Right kidney (tissue), 9 donors: ENCODE measurements around the gene HYKK.
A peak's percentile ranks its signal among the peaks of the same experiment; 100 is the strongest.
"Not testable (repeated sequence)": the region's sequence is repeated elsewhere in the genome, so short reads cannot be mapped to it uniquely, and the experiment has no call there.

Source experiments
- DNase-seq: peaks from one replicate; pipeline ENCODE4 v3.0.0-alpha.2; 2016
- long read RNA-seq, 8 donors: transcript quantifications; one replicate each; lab custom pipeline, GENCODE V29; 2026

Gene HYKK
- long read RNA-seq, donor 1, partial matches to known transcripts, result 0 of 4 reads
- long read RNA-seq, donor 1, other reads (novel, unspliced or antisense), result 0 of 4 reads
- long read RNA-seq, donor 2, partial matches to known transcripts, result 0 of 3 reads
- long read RNA-seq, donor 2, other reads (novel, unspliced or antisense), result 0 of 3 reads
- long read RNA-seq, donor 3, partial matches to known transcripts, result 0 of 1 reads
- long read RNA-seq, donor 3, other reads (novel, unspliced or antisense), result 0 of 1 reads
- long read RNA-seq, donor 4, partial matches to known transcripts, result 0 of 3 reads
- long read RNA-seq, donor 4, other reads (novel, unspliced or antisense), result 0 of 3 reads
- long read RNA-seq, donor 5, partial matches to known transcripts, result 0 of 4 reads
- long read RNA-seq, donor 5, other reads (novel, unspliced or antisense), result 0 of 4 reads
- long read RNA-seq, donor 6, partial matches to known transcripts, result 0 of 3 reads
- long read RNA-seq, donor 6, other reads (novel, unspliced or antisense), result 0 of 3 reads
- long read RNA-seq, donor 7, result 0 reads
- long read RNA-seq, donor 8, partial matches to known transcripts, result 0 of 2 reads
- long read RNA-seq, donor 8, other reads (novel, unspliced or antisense), result 0 of 2 reads

- peak; percentile 91 for DNase-seq
Measured at GRCh38 chr15:78506971-78507830, at the start of gene HYKK. HYKK (plus strand) TSS chr15:78507577; CDS start chr15:78513089, 5,512 bp downstream.

GRCh38 chr15:78460737-78461136 is 46.6 kb upstream of the HYKK start:
- no peak for DNase-seq

- DNase-seq, result no peak
Measured at GRCh38 chr15:78461171-78461888, 46.0 kb upstream of the HYKK start.

- DNase-seq, result no peak
Measured at GRCh38 chr15:78469031-78469430, 38.3 kb upstream of the HYKK start.

GRCh38 chr15:78477295-78477694 is 30.1 kb upstream of the HYKK start:
- no peak for DNase-seq

GRCh38 chr15:78479650-78480049 is 27.7 kb upstream of the HYKK start:
- DNase-seq, result no peak

GRCh38 chr15:78481917-78482316 is 25.5 kb upstream of the HYKK start:
- DNase-seq, result no peak

- no peak for DNase-seq
Measured at GRCh38 chr15:78492872-78493271, 14.5 kb upstream of the HYKK start.

GRCh38 chr15:78501857-78502256 is 5.5 kb upstream of the HYKK start:
- no peak for DNase-seq

- DNase-seq, result no peak
Measured at GRCh38 chr15:78502641-78503040, 4.7 kb upstream of the HYKK start.

- DNase-seq, result no peak
Measured at GRCh38 chr15:78507831-78508160, 419 bp downstream of the HYKK start.

- no peak for DNase-seq
Measured at GRCh38 chr15:78508272-78508671, 895 bp downstream of the HYKK start.

- no peak for DNase-seq
Measured at GRCh38 chr15:78509726-78510312, 2.4 kb downstream of the HYKK start.

GRCh38 chr15:78520035-78520434 is 12.7 kb downstream of the HYKK start:
- DNase-seq, result not testable (repeated sequence)

- DNase-seq, result no peak
Measured at GRCh38 chr15:78524230-78524629, 16.9 kb downstream of the HYKK start.

- no peak for DNase-seq
Measured at GRCh38 chr15:78527325-78527724, 19.9 kb downstream of the HYKK start.

- DNase-seq, result no peak
Measured at GRCh38 chr15:78533331-78533730, 26.0 kb downstream of the HYKK start.

GRCh38 chr15:78536134-78536533 is 28.8 kb downstream of the HYKK start:
- DNase-seq, result no peak

GRCh38 chr15:78537266-78537905 is 30.0 kb downstream of the HYKK start:
- no peak for DNase-seq

GRCh38 chr15:78538358-78538757 is 31.0 kb downstream of the HYKK start:
- no peak for DNase-seq

- DNase-seq, result not testable (repeated sequence)
Measured at GRCh38 chr15:78539464-78540140, 32.2 kb downstream of the HYKK start.
